Mucosa of descending colon (tissue), 3 donors: ENCODE data around the gene DFFA. TPM values are rescaled to one million over a fixed set of nuclear protein-coding genes. Genes with fewer than 3 reads are reported as not detected.
"Not testable (repeated sequence)": the region's sequence is repeated elsewhere in the genome, so short reads cannot be mapped to it uniquely, and the experiment has no call there.

Experiments
- ATAC-seq: fragments of 200-7000 bp; cut with Tn5 transposase; one replicate; pipeline ENCODE4 v1.9.1; 2020; ENCODE audit warnings: mild to moderate bottlenecking, moderate library complexity
- DNase-seq, 3 donors: peaks; one replicate each; pipeline ENCODE4 v3.0.0-alpha.2; 2020
- H3K36me3 ChIP-seq: fragments of 200-600 bp; one replicate; pipeline ENCODE4 v1.8.0; 2021; ENCODE audit warnings: low read depth, mild to moderate bottlenecking
- H3K4me1 ChIP-seq: fragments of 200-600 bp; one replicate; pipeline ENCODE4 v1.8.0; 2021; ENCODE audit warnings: low read depth, mild to moderate bottlenecking
- H3K4me3 ChIP-seq: fragments of 200-600 bp; one replicate; pipeline ENCODE4 v1.8.0; 2021; ENCODE audit warnings: mild to moderate bottlenecking
- H3K9me3 ChIP-seq: fragments of 200-600 bp; one replicate; pipeline ENCODE4 v1.8.0; 2021; ENCODE audit warnings: mild to moderate bottlenecking
- CTCF ChIP-seq: fragments of 200-600 bp; IDR thresholded peaks from one replicate; pipeline ENCODE4 v1.8.0; 2022; ENCODE audit warnings: antibody characterized with exemption, mild to moderate bottlenecking
- intact Hi-C, 2 donors: fragments of 100-400 bp; cut with DNase I in 1 of 2; cut with micrococcal nuclease in 1 of 2; formaldehyde crosslinking; loops; one replicate each; pipeline versions ENCODE4 v1.11.0 to v1.11.1; 2022; cut with DNase I, micrococcal nuclease
- total RNA-seq, 3 donors: library from RNA; stranded (reverse); fragmentation: NEBNext Ultra II Directional in 2 of 3; extraction: Animal tissue kit (Norgen Biotek cat#: 25700) in 2 of 3; gene quantifications; one replicate each; pipeline versions ENCODE4 v1.2.1 to v1.2.4, GENCODE V29; 2021 to 2023
- donor health status: DM: no; HTN: no; CAD: no; lungs with moderate emphysema.
- donor health status: DM: no; HTN: no; CAD: no.
- donor health status: DM: no; HTN: yes; CAD: no.

Gene DFFA
- total RNA-seq, 3 donors from 2014 or later: 20.9 to 34.0 (median 21.9) TPM

- peaks cover 10% of the 10 kb centered on the region for H3K4me1 ChIP-seq
- intact Hi-C loops: no loop called here
- H3K9me3 ChIP-seq: no peaks in the 10 kb centered on the region
- DNase-seq: no peak
- no peaks in the 10 kb centered on the region for H3K36me3 ChIP-seq
- no peak for ATAC-seq
- no peak overlapping the region for H3K4me3 ChIP-seq
- no peak for TF ChIP-seq CTCF
Measured at GRCh38 chr1:10470043-10470442, 2.3 kb downstream of the DFFA start.

GRCh38 chr1:10467078-10467477 is 5.3 kb downstream of the DFFA start:
- no peak for TF ChIP-seq CTCF
- no peak overlapping the region for H3K4me3 ChIP-seq
- no peak for ATAC-seq

GRCh38 chr1:10459184-10459583 is 13.1 kb downstream of the DFFA start:
- ATAC-seq (peak; percentile 37), DNase-seq (no peak)
- no peak overlapping the region for H3K4me3 ChIP-seq
- no peak for TF ChIP-seq CTCF
- no peaks in the 10 kb centered on the region for H3K9me3 ChIP-seq
- intact Hi-C loops: no loop called here
- no peaks in the 10 kb centered on the region for H3K4me1 ChIP-seq
- H3K36me3 ChIP-seq: peaks cover 8% of the 10 kb centered on the region

More at GRCh38 chr1:10467078-10467477, 5.3 kb downstream of the DFFA start:
- DNase-seq: no peak
- intact Hi-C loops: no loop called here
- Histone ChIP-seq H3K4me1 (peaks cover 5% of the 10 kb centered on the region), H3K9me3 (no peaks in the 10 kb centered on the region), H3K36me3 (peaks cover 8% of the 10 kb centered on the region)

GRCh38 chr1:10457875-10458274 is 14.5 kb downstream of the DFFA start:
- DNase-seq: no peak
- Histone ChIP-seq H3K4me3 (no peak overlapping the region), H3K9me3 (no peaks in the 10 kb centered on the region), H3K36me3 (peaks cover 4% of the 10 kb centered on the region), H3K4me1 (no peaks in the 10 kb centered on the region)
- no peak for ATAC-seq
- intact Hi-C loops: no loop called here
- no peak for TF ChIP-seq CTCF

GRCh38 chr1:10457462-10457861 is 14.9 kb downstream of the DFFA start:
- H3K9me3 ChIP-seq, H3K4me3 ChIP-seq, H3K4me1 ChIP-seq, intact Hi-C loops, DNase-seq, ATAC-seq, H3K36me3 ChIP-seq: not testable (repeated sequence)

GRCh38 chr1:10456661-10457060 is 15.7 kb downstream of the DFFA start:
- intact Hi-C loops: no loop called here
- ATAC-seq (no peak), DNase-seq (no peak)
- Histone ChIP-seq H3K4me3 (no peak overlapping the region), H3K36me3 (no peaks in the 10 kb centered on the region), H3K9me3 (no peaks in the 10 kb centered on the region), H3K4me1 (no peaks in the 10 kb centered on the region)
- TF ChIP-seq CTCF: no peak
